Putamen (tissue), 1 donor: ENCODE measurements around the gene HOXC12.

Source experiments
- DNase-seq: peaks from one replicate; pipeline ENCODE4 v3.0.0-alpha.2; 2016; ENCODE audit warnings: low spot score

Gene HOXC12

GRCh38 chr12:53972722-53973235, 18.1 kb downstream of the HOXC12 start, which contains the start of gene HOXC11:
HOXC11 (plus strand) TSS chr12:53973126; CDS start chr12:53973242, 116 bp downstream.
- DNase-seq, result no peak

GRCh38 chr12:53973236-53974042, 18.7 kb downstream of the HOXC12 start:
- DNase-seq, result no peak

GRCh38 chr12:53974084-53975063, 19.7 kb downstream of the HOXC12 start, which contains the start of gene HOTAIR:
HOTAIR (minus strand) TSS chr12:53974954.
- no peak for DNase-seq

- DNase-seq, result no peak
Observed at GRCh38 chr12:53975064-53975471, 20.4 kb downstream of the HOXC12 start.

- no peak for DNase-seq
Observed at GRCh38 chr12:53975479-53976152, 20.9 kb downstream of the HOXC12 start.

GRCh38 chr12:53976172-53976822, 21.6 kb downstream of the HOXC12 start:
- DNase-seq, result no peak

- DNase-seq, result no peak
Observed at GRCh38 chr12:53976823-53977595, 22.3 kb downstream of the HOXC12 start.

- no peak for DNase-seq
Observed at GRCh38 chr12:53977596-53978445, 23.1 kb downstream of the HOXC12 start.

GRCh38 chr12:53978477-53979356, 24.0 kb downstream of the HOXC12 start:
- no peak for DNase-seq

GRCh38 chr12:53980104-53980801, 25.6 kb downstream of the HOXC12 start:
- DNase-seq, result no peak

GRCh38 chr12:53980802-53981496, 26.2 kb downstream of the HOXC12 start:
- DNase-seq, result no peak

GRCh38 chr12:53981634-53982565, 27.2 kb downstream of the HOXC12 start:
- no peak for DNase-seq

GRCh38 chr12:53982648-53983567, 28.2 kb downstream of the HOXC12 start:
- no peak for DNase-seq

GRCh38 chr12:53983568-53983949, 28.9 kb downstream of the HOXC12 start:
- no peak for DNase-seq

- DNase-seq, result no peak
Observed at GRCh38 chr12:53983950-53984572, 29.4 kb downstream of the HOXC12 start.
